Cardiac muscle cell (in vitro differentiated cells and primary cell): ENCODE results near the gene TARS3. TPM values are rescaled to one million over a fixed set of nuclear protein-coding genes. Genes with fewer than 3 reads are reported as not detected.

Source experiments
- DNase-seq, 2 donors: peaks; one replicate each; pipeline versions ENCODE4 v3.0.0 to v3.0.0-alpha.2; 2010 to 2017; ENCODE audit warnings: low read depth in 1 of 2, low spot score in 1 of 2
- H3K27ac ChIP-seq: fragments of 200-600 bp; sonication (generic); 2 replicates; pipeline ENCODE4 v1.5.1; 2016
- H3K27me3 ChIP-seq: fragments of 200-600 bp; sonication (generic); 2 replicates; pipeline ENCODE4 v1.6.0; 2016; ENCODE audit warnings: control low read depth
- H3K36me3 ChIP-seq: fragments of 200-600 bp; sonication (generic); 2 replicates; pipeline ENCODE4 v1.5.1; 2016; ENCODE audit warnings: control low read depth
- H3K4me1 ChIP-seq: fragments of 200-600 bp; sonication (generic); 2 replicates; pipeline ENCODE4 v1.8.1; 2017; ENCODE audit warnings: low read depth, mild to moderate bottlenecking, mixed run types
- H3K4me3 ChIP-seq: fragments of 200-600 bp; sonication (generic); 2 replicates; pipeline ENCODE4 v1.5.1; 2016; ENCODE audit warnings: mild to moderate bottlenecking
- H3K9me3 ChIP-seq: fragments of 200-600 bp; sonication (generic); 2 replicates; pipeline ENCODE4 v1.5.1; 2017; ENCODE audit warnings: low read depth, mild to moderate bottlenecking, control low read depth
- CTCF ChIP-seq: IDR thresholded peaks from 2 replicates; pipeline ENCODE4 v1.5.1; 2012; ENCODE audit warnings: low read depth, mild to moderate bottlenecking, low read length
- polyA plus RNA-seq: library from polyadenylated mRNA; unstranded; fragments of >200 nt; fragmentation: Nextera tagmentation; extraction: Ambion mirVana; gene quantifications from 2 replicates; pipeline ENCODE4 v1.2.1, GENCODE V29; 2016
- total RNA-seq: library from RNA; depleted of rRNA; stranded (reverse); fragments of >200 nt; gene quantifications from 2 replicates; pipeline ENCODE4 v1.2.3, GENCODE V29; 2016

Gene TARS3
- total and polyA plus RNA-seq, 2 experiments from 2014 or later = 32.3 to 47.6 TPM

- H3K4me3 ChIP-seq = no peak overlapping the region
- no peak for DNase-seq
- H3K27me3 ChIP-seq = no peaks in the 10 kb centered on the region
- no peak for TF ChIP-seq CTCF
- H3K27ac ChIP-seq = no peak overlapping the region
- no peaks in the 10 kb centered on the region for H3K4me1 ChIP-seq
- H3K9me3 ChIP-seq = no peaks in the 10 kb centered on the region
- H3K36me3 ChIP-seq = peaks cover 10% of the 10 kb centered on the region
Measured at GRCh38 chr15:101692801-101693598, 31.3 kb downstream of the TARS3 start.

GRCh38 chr15:101689901-101690300 lies 34.4 kb downstream of the TARS3 start:
- no peak overlapping the region for H3K4me3 ChIP-seq
- peak in 1 of 2 donors; percentile 28 for DNase-seq
- no peaks in the 10 kb centered on the region for H3K27me3 ChIP-seq
- no peaks in the 10 kb centered on the region for H3K9me3 ChIP-seq
- peaks cover 17% of the 10 kb centered on the region for H3K36me3 ChIP-seq
- peaks cover 6% of the 10 kb centered on the region for H3K4me1 ChIP-seq
- no peak overlapping the region for H3K27ac ChIP-seq
- no peak for TF ChIP-seq CTCF

GRCh38 chr15:101686718-101687117 lies 37.6 kb downstream of the TARS3 start:
- Histone ChIP-seq H3K9me3 (no peaks in the 10 kb centered on the region), H3K4me1 (peaks cover 9% of the 10 kb centered on the region), H3K27me3 (no peaks in the 10 kb centered on the region), H3K36me3 (peaks cover 22% of the 10 kb centered on the region), H3K27ac (no peak overlapping the region), H3K4me3 (no peak overlapping the region)
- no peak for TF ChIP-seq CTCF
- DNase-seq = no peak

- Histone ChIP-seq H3K27ac (peak overlapping the region; percentile 71), H3K4me3 (no peak overlapping the region), H3K9me3 (no peaks in the 10 kb centered on the region), H3K4me1 (peaks cover 9% of the 10 kb centered on the region), H3K27me3 (no peaks in the 10 kb centered on the region), H3K36me3 (peaks cover 22% of the 10 kb centered on the region)
- no peak for DNase-seq
- no peak for TF ChIP-seq CTCF
Measured at GRCh38 chr15:101684877-101685276, 39.4 kb downstream of the TARS3 start.

GRCh38 chr15:101684384-101684783 lies 39.9 kb downstream of the TARS3 start:
- peak overlapping the region; percentile 71 for H3K27ac ChIP-seq
- peak; percentile 62 to 71 for DNase-seq
- peaks cover 22% of the 10 kb centered on the region for H3K36me3 ChIP-seq
- no peak for TF ChIP-seq CTCF
- H3K4me1 ChIP-seq = peaks cover 9% of the 10 kb centered on the region
- H3K9me3 ChIP-seq = no peaks in the 10 kb centered on the region
- no peak overlapping the region for H3K4me3 ChIP-seq
- H3K27me3 ChIP-seq = no peaks in the 10 kb centered on the region
